MCF 10A (cell line): Measurements from ENCODE around the gene CARS2. TPM values are rescaled to one million over a fixed set of nuclear protein-coding genes. Genes with fewer than 3 reads are reported as not detected.
"Not testable (repeated sequence)": the region's sequence is repeated elsewhere in the genome, so short reads cannot be mapped to it uniquely, and the experiment has no call there.

Experiments used
- BruUV-seq: library from RNA; stranded (reverse); fragments of 400-500 nt; replicated peaks from 2 replicates; lab custom pipeline; 2021; lab: Mats Ljungman, UMichigan
- CTCF ChIA-PET: fragments of 300-600 bp; sonication (Branson Sonifier 250); formaldehyde crosslinking; extraction: SDS; loops from one replicate; lab custom pipeline; 2021; ENCODE audit warnings: antibody characterized with exemption, inconsistent platforms; lab: Yijun Ruan, JAX
- POLR2A ChIA-PET: fragments of 300-600, 350-650 bp; sonication (Branson Sonifier 250); formaldehyde crosslinking; extraction: SDS; loops from one replicate; lab custom pipeline; 2020; ENCODE audit warnings: antibody characterized with exemption, inconsistent platforms; lab: Yijun Ruan, JAX
- DNase-seq: peaks from one replicate; pipeline ENCODE4 v3.0.0-alpha.2; 2018; ENCODE audit not compliant: unreplicated experiment
- H3K27ac Mint-ChIP-seq: one replicate; pipeline ENCODE4 v1.8.0; 2022; ENCODE audit warnings: mild to moderate bottlenecking, low read depth, mixed read lengths; ENCODE audit not compliant: unreplicated experiment
- H3K27me3 Mint-ChIP-seq: one replicate; pipeline ENCODE4 v1.8.0; 2022; ENCODE audit warnings: mixed read lengths; ENCODE audit not compliant: insufficient read depth, unreplicated experiment
- H3K36me3 Mint-ChIP-seq: one replicate; pipeline ENCODE4 v1.8.0; 2022; ENCODE audit warnings: mild to moderate bottlenecking, moderate library complexity, mixed read lengths; ENCODE audit not compliant: insufficient read depth, unreplicated experiment
- H3K4me1 Mint-ChIP-seq: one replicate; pipeline ENCODE4 v1.8.0; 2022; ENCODE audit warnings: mixed read lengths; ENCODE audit not compliant: insufficient read depth, unreplicated experiment
- H3K4me3 Mint-ChIP-seq: one replicate; pipeline ENCODE4 v1.8.0; 2022; ENCODE audit warnings: mild to moderate bottlenecking, moderate library complexity, mixed read lengths; ENCODE audit not compliant: unreplicated experiment
- H3K9me3 Mint-ChIP-seq: one replicate; pipeline ENCODE4 v1.8.0; 2022; ENCODE audit warnings: mixed read lengths; ENCODE audit not compliant: unreplicated experiment
- CTCF ChIP-seq: fragments of 200-600 bp; IDR thresholded peaks from one replicate; pipeline ENCODE4 v1.8.0; 2022; ENCODE audit warnings: antibody characterized with exemption, mild to moderate bottlenecking; ENCODE audit not compliant: unreplicated experiment
- intact Hi-C: fragments of 100-400 bp; cut with micrococcal nuclease; formaldehyde crosslinking; loops from 2 replicates; pipeline ENCODE4 v1.14.1; 2022
- total RNA-seq: library from RNA; stranded (reverse); gene quantifications from 2 replicates; pipeline ENCODE4 v1.2.3, GENCODE V29; 2022

The CARS2 gene
- total RNA-seq, 1 experiment from 2014 or later, result 104 TPM

GRCh38 chr13:110634558-110634957 is 71.4 kb downstream of the CARS2 start:
- Mint-ChIP-seq H3K36me3 (peaks cover 83% of the 10 kb centered on the region), H3K4me1 (no peaks in the 10 kb centered on the region), H3K9me3 (no peaks in the 10 kb centered on the region), H3K4me3 (no peak overlapping the region), H3K27ac (peak overlapping the region; percentile 16), H3K27me3 (no peaks in the 10 kb centered on the region)
- intact Hi-C loops, result no loop called here
- no TSS peak for BruUV-seq
- POLR2A ChIA-PET, result interaction anchor here (1.2 kb wide), 1 partner anchor 14 kb away, joined by 3 read pairs; no protein-coding TSS in a partner anchor
- TF ChIP-seq CTCF, result no peak
- CTCF ChIA-PET, result interaction anchor here (1.2 kb wide), 1 partner anchor 179 kb away, joined by 4 read pairs; no protein-coding TSS in a partner anchor
- DNase-seq, result peak; percentile 60

GRCh38 chr13:110633776-110634175 is 72.1 kb downstream of the CARS2 start:
- Mint-ChIP-seq H3K27me3 (no peaks in the 10 kb centered on the region), H3K9me3 (no peaks in the 10 kb centered on the region), H3K36me3 (peaks cover 83% of the 10 kb centered on the region), H3K4me1 (no peaks in the 10 kb centered on the region), H3K27ac (no peak overlapping the region), H3K4me3 (no peak overlapping the region)
- no peak for DNase-seq
- intact Hi-C loops, result no loop called here
- TF ChIP-seq CTCF, result no peak
- no TSS peak for BruUV-seq
- CTCF ChIA-PET, result interaction anchor here (0.7 kb wide), 1 partner anchor 12 kb away, joined by 5 read pairs; no protein-coding TSS in a partner anchor
- POLR2A ChIA-PET, result no interaction called here

GRCh38 chr13:110632255-110632654 is 73.7 kb downstream of the CARS2 start:
- H3K36me3 Mint-ChIP-seq, result peaks cover 77% of the 10 kb centered on the region
- BruUV-seq, H3K9me3 Mint-ChIP-seq, POLR2A ChIA-PET, H3K4me3 Mint-ChIP-seq, H3K27ac Mint-ChIP-seq, H3K4me1 Mint-ChIP-seq, DNase-seq, intact Hi-C loops, H3K27me3 Mint-ChIP-seq: not testable (repeated sequence)
- CTCF ChIA-PET, result interaction anchor here (0.6 to 1.0 kb wide), 3 partner anchors 13 to 38 kb away, joined by 3 read pairs; no protein-coding TSS in a partner anchor

- Mint-ChIP-seq H3K9me3 (no peaks in the 10 kb centered on the region), H3K4me3 (no peak overlapping the region), H3K4me1 (peaks cover 21% of the 10 kb centered on the region), H3K27me3 (no peaks in the 10 kb centered on the region), H3K27ac (no peak overlapping the region), H3K36me3 (peaks cover 65% of the 10 kb centered on the region)
- ChIA-PET CTCF (interaction anchor here (0.6 to 1.1 kb wide), 3 partner anchors 14 to 175 kb away, joined by 3 to 4 read pairs (median 3); no protein-coding TSS in a partner anchor), POLR2A (no interaction called here)
- no TSS peak for BruUV-seq
- no peak for TF ChIP-seq CTCF
- no peak for DNase-seq
- intact Hi-C loops, result no loop called here
These were observed 75.3 kb downstream of the CARS2 start for GRCh38 chr13:110630566-110631119.
